GM23338 (cell line): Measurements from ENCODE around the gene TMEM140. TPM values are rescaled to one million over a fixed set of nuclear protein-coding genes. Genes with fewer than 3 reads are reported as not detected.
"Not testable (repeated sequence)": the region's sequence is repeated elsewhere in the genome, so short reads cannot be mapped to it uniquely, and the experiment has no call there.

ENCODE experiments used
- ATAC-seq: fragments of 200-7000 bp; cut with Tn5 transposase; 3 replicates; pipeline ENCODE4 v1.9.1; 2020
- DNase-seq: peaks from one replicate; pipeline ENCODE4 v3.0.0-alpha.2; 2015; ENCODE audit warnings: low spot score
- H2AFZ ChIP-seq: fragments of 200-600 bp; sonication (generic); 2 replicates; pipeline ENCODE4 v1.8.0; 2016; ENCODE audit warnings: antibody characterized with exemption, mild to moderate bottlenecking, moderate library complexity
- H3F3A ChIP-seq: fragments of 200-600 bp; sonication (generic); replicated peaks from 2 replicates; pipeline ENCODE4 v1.8.0; 2017; ENCODE audit warnings: antibody characterized with exemption, mixed run types, low read depth
- H3K27ac ChIP-seq: fragments of 200-600 bp; sonication (generic); 2 replicates; pipeline ENCODE4 v1.6.1; 2016; ENCODE audit warnings: low read depth
- H3K27me3 ChIP-seq: fragments of 200-600 bp; sonication (generic); 2 replicates; pipeline ENCODE4 v1.8.0; 2016; ENCODE audit warnings: mild to moderate bottlenecking, mixed run types, moderate library complexity; ENCODE audit not compliant: insufficient read depth
- H3K36me3 ChIP-seq: fragments of 200-600 bp; sonication (generic); 2 replicates; pipeline ENCODE4 v1.8.0; 2016; ENCODE audit warnings: mild to moderate bottlenecking; ENCODE audit not compliant: insufficient read depth
- H3K4me1 ChIP-seq: fragments of 200-600 bp; sonication (generic); 2 replicates; pipeline ENCODE4 v1.8.0; 2016; ENCODE audit warnings: mild to moderate bottlenecking, moderate library complexity; ENCODE audit not compliant: insufficient read depth
- H3K4me2 ChIP-seq: fragments of 200-600 bp; sonication (generic); 2 replicates; pipeline ENCODE4 v1.7.1; 2017; ENCODE audit warnings: mixed run types
- H3K4me3 ChIP-seq: fragments of 200-600 bp; sonication (generic); 2 replicates; pipeline ENCODE4 v1.6.1; 2016; ENCODE audit warnings: mixed run types
- H3K79me2 ChIP-seq: fragments of 200-600 bp; sonication (generic); replicated peaks from 2 replicates; pipeline ENCODE4 v1.8.0; 2017; ENCODE audit warnings: mild to moderate bottlenecking; ENCODE audit not compliant: insufficient read depth
- H3K9me2 ChIP-seq: fragments of 200-600 bp; sonication (generic); 2 replicates; pipeline ENCODE4 v1.8.0; 2017; ENCODE audit not compliant: insufficient read depth
- H4K20me1 ChIP-seq: fragments of 200-600 bp; sonication (generic); replicated peaks from 2 replicates; pipeline ENCODE4 v1.8.0; 2017; ENCODE audit warnings: mild to moderate bottlenecking; ENCODE audit not compliant: insufficient read depth
- H3K27ac Mint-ChIP-seq: 2 replicates; pipeline ENCODE4 v1.8.0; 2020; ENCODE audit warnings: inconsistent platforms, mild to moderate bottlenecking, moderate library complexity, mixed read lengths
- H3K27me3 Mint-ChIP-seq: 3 replicates; pipeline ENCODE4 v1.8.0; 2022; ENCODE audit warnings: low read depth, mild to moderate bottlenecking, moderate library complexity, mixed read lengths, inconsistent platforms; ENCODE audit not compliant: insufficient read depth, poor library complexity
- H3K36me3 Mint-ChIP-seq: 3 replicates; pipeline ENCODE4 v1.8.0; 2021; ENCODE audit warnings: low read depth, mild to moderate bottlenecking, inconsistent platforms, moderate library complexity, mixed read lengths
- H3K4me1 Mint-ChIP-seq: 3 replicates; pipeline ENCODE4 v1.8.0; 2020; ENCODE audit warnings: mild to moderate bottlenecking, inconsistent platforms, mixed read lengths
- H3K4me3 Mint-ChIP-seq: 3 replicates; pipeline ENCODE4 v1.8.0; 2021; ENCODE audit warnings: moderate library complexity, mild to moderate bottlenecking, inconsistent platforms, mixed read lengths
- H3K9me3 Mint-ChIP-seq: 3 replicates; pipeline ENCODE4 v1.8.0; 2020; ENCODE audit warnings: moderate library complexity, mild to moderate bottlenecking, inconsistent platforms, mixed read lengths
- CREB1 ChIP-seq: fragments of 250-450 bp; sonication (Bioruptor Pico); IDR thresholded peaks from 2 replicates; pipeline ENCODE4 v1.5.0; 2020; ENCODE audit warnings: low read depth, mild to moderate bottlenecking, moderate library complexity
- CTCF ChIP-seq, 2 experiments: fragments of 200-600 bp in 1 of 2; sonication (generic) in 1 of 2; conservative IDR thresholded peaks; 2 replicates each; pipeline versions ENCODE4 v1.5.1 to v1.6.1; 2016 to 2017; ENCODE audit warnings: antibody characterized with exemption in 2 of 2, low read depth in 2 of 2, mild to moderate bottlenecking in 2 of 2, moderate library complexity in 1 of 2
- ETS1 ChIP-seq: IDR thresholded peaks from 2 replicates; pipeline ENCODE4 v1.6.1; 2016; ENCODE audit warnings: antibody characterized with exemption
- EZH2phosphoT487 ChIP-seq: fragments of 200-600 bp; sonication (generic); IDR thresholded peaks from one replicate; pipeline ENCODE4 v1.8.1; 2018; ENCODE audit warnings: antibody characterized with exemption; ENCODE audit not compliant: unreplicated experiment
- JUNB ChIP-seq: IDR thresholded peaks from one replicate; pipeline ENCODE4 v1.6.1; 2016; ENCODE audit warnings: antibody characterized with exemption; ENCODE audit not compliant: unreplicated experiment
- NANOG ChIP-seq: IDR thresholded peaks from 2 replicates; pipeline ENCODE4 v1.6.1; 2016; ENCODE audit warnings: antibody characterized with exemption, borderline replicate concordance
- POLR2AphosphoS5 ChIP-seq: IDR thresholded peaks from 2 replicates; pipeline ENCODE4 v1.6.1; 2016; ENCODE audit warnings: antibody characterized with exemption, low read depth
- REST ChIP-seq: IDR thresholded peaks from one replicate; pipeline ENCODE4 v1.6.1; 2018; ENCODE audit warnings: antibody characterized with exemption; ENCODE audit not compliant: unreplicated experiment
- STAT1 ChIP-seq: IDR thresholded peaks from one replicate; pipeline ENCODE4 v1.6.1; 2016; ENCODE audit warnings: antibody characterized with exemption; ENCODE audit not compliant: unreplicated experiment
- ZNF114 ChIP-seq: fragments of 250-450 bp; sonication (Bioruptor Pico); IDR thresholded peaks from 2 replicates; pipeline ENCODE4 v1.5.0; 2020; ENCODE audit warnings: mild to moderate bottlenecking, moderate library complexity
- polyA plus RNA-seq: library from polyadenylated mRNA; unstranded; fragments of >200 nt; fragmentation: Nextera tagmentation; extraction: Ambion mirVana; gene quantifications from 2 replicates; pipeline ENCODE4 v1.2.1, GENCODE V29; 2016
- total RNA-seq: library from RNA; depleted of rRNA; stranded (reverse); fragments of >200 nt; shearing (Covaris generic); gene quantifications from 2 replicates; pipeline ENCODE4 v1.2.3, GENCODE V29; 2014

TMEM140 gene
- total and polyA plus RNA-seq, 2 experiments from 2014 or later, result 2.7 TPM; not detected in 1

- DNase-seq, result peak; percentile 50
- Mint-ChIP-seq H3K4me1 (peaks cover 39% of the 10 kb centered on the region), H3K27me3 (peaks cover 23% of the 10 kb centered on the region), H3K4me3 (peak overlapping the region; percentile 92), H3K36me3 (peaks cover 32% of the 10 kb centered on the region), H3K27ac (peak overlapping the region; percentile 96)
- H3K27me3 ChIP-seq, H3K9me3 Mint-ChIP-seq, ATAC-seq, H3K9me2 ChIP-seq, H3K36me3 ChIP-seq, H3F3A ChIP-seq, H4K20me1 ChIP-seq: not testable (repeated sequence)
- peaks cover 16% of the 10 kb centered on the region for H3K79me2 ChIP-seq
- H3K4me1 ChIP-seq, result peaks cover 20% of the 10 kb centered on the region
- H3K4me2 ChIP-seq, result peak overlapping the region; percentile 94
- peak overlapping the region; percentile 97 for H3K27ac ChIP-seq
- peak overlapping the region; percentile 59; the same call in 1 of the 2 replicates for H2AFZ ChIP-seq
- peak overlapping the region; percentile 80; the same call in 1 of the 2 replicates for H3K4me3 ChIP-seq
Measured at GRCh38 chr7:135171581-135172291, 23.9 kb downstream of the TMEM140 start.

- DNase-seq, H3K27ac Mint-ChIP-seq, H3K9me3 Mint-ChIP-seq, H3K27me3 ChIP-seq, H2AFZ ChIP-seq, H3K4me3 ChIP-seq, H3K4me2 ChIP-seq, H3K9me2 ChIP-seq, H3F3A ChIP-seq, ATAC-seq, H3K27ac ChIP-seq, H3K4me3 Mint-ChIP-seq, H3K79me2 ChIP-seq, H4K20me1 ChIP-seq, H3K36me3 ChIP-seq: not testable (repeated sequence)
- Mint-ChIP-seq H3K4me1 (peaks cover 46% of the 10 kb centered on the region), H3K27me3 (peaks cover 18% of the 10 kb centered on the region), H3K36me3 (peaks cover 15% of the 10 kb centered on the region)
- peaks cover 34% of the 10 kb centered on the region for H3K4me1 ChIP-seq
Measured at GRCh38 chr7:135173916-135174315, 26.0 kb downstream of the TMEM140 start.

- peaks cover 10% of the 10 kb centered on the region for H3K27me3 Mint-ChIP-seq
- no peak overlapping the region; the same call in 1 of the 2 replicates for H3K27ac Mint-ChIP-seq
- no peak overlapping the region for H3K27ac ChIP-seq
- no peak overlapping the region for H3K4me2 ChIP-seq
- no peak for TF ChIP-seq POLR2AphosphoS5
- no peak for TF ChIP-seq CTCF (conservative IDR thresholded peaks at IDR 0.05; ENCODE audit: low read depth in 2 of 2)
- no peak for TF ChIP-seq REST
- TF ChIP-seq STAT1, result no peak
- TF ChIP-seq CREB1 (CRISPR knock-in tag), result no peak
- no peak for TF ChIP-seq ZNF114 (CRISPR knock-in tag)
- TF ChIP-seq JUNB, result no peak
- no peak for TF ChIP-seq EZH2phosphoT487
- TF ChIP-seq NANOG, result no peak
- TF ChIP-seq ETS1, result no peak
- 0 out of 2 replicates have a peak, but pooled peaks cover 3% of the 10 kb centered on the region for H3K36me3 ChIP-seq
- no peaks in the 10 kb centered on the region for H3K9me2 ChIP-seq
- no peak overlapping the region for H2AFZ ChIP-seq
- no peaks in the 10 kb centered on the region for H3K27me3 ChIP-seq
- DNase-seq, result no peak
- H3K4me1 ChIP-seq, result peaks cover 24% of the 10 kb centered on the region
- no peak overlapping the region for H3K4me3 Mint-ChIP-seq
- ATAC-seq, result no peak
- peaks cover 10% of the 10 kb centered on the region for H3K36me3 Mint-ChIP-seq
- H3K4me3 ChIP-seq, result no peak overlapping the region
- peaks cover under 1% of the 10 kb centered on the region; the same call in 1 of the 2 replicates for H3K79me2 ChIP-seq
- no peaks in the 10 kb centered on the region for H4K20me1 ChIP-seq
- H3K9me3 Mint-ChIP-seq, result peaks cover 3% of the 10 kb centered on the region
- H3F3A ChIP-seq, result peaks cover 7% of the 10 kb centered on the region
- H3K4me1 Mint-ChIP-seq, result peaks cover 36% of the 10 kb centered on the region
Measured at GRCh38 chr7:135174941-135175340, 27.1 kb downstream of the TMEM140 start.
